Activated CD4-positive, alpha-beta T cell treated with anti-CD3 and anti-CD28 coated beads, Interleukin-2, amount 50 U/mL, for 1 hour (primary cell): ENCODE data around the gene CAPZA1.
A peak's percentile ranks its signal among the peaks of the same experiment; 100 is the strongest.

ENCODE experiments used
- DNase-seq: peaks from one replicate; pipeline ENCODE4 v3.0.0-alpha.2; 2020

Gene CAPZA1

GRCh38 chr1:112717263-112717873 is 97.7 kb downstream of the CAPZA1 start:
- no peak for DNase-seq

- peak; percentile 73 for DNase-seq
Observed at GRCh38 chr1:112718691-112719418, 99.2 kb downstream of the CAPZA1 start.

GRCh38 chr1:112719706-112720105 is 100.1 kb downstream of the CAPZA1 start:
- DNase-seq: no peak

- no peak for DNase-seq
Observed at GRCh38 chr1:112720800-112721199, 101.2 kb downstream of the CAPZA1 start.
